Measurements from ENCODE around the gene FSTL3.
A peak's percentile ranks its signal among the peaks of the same experiment; 100 is the strongest.

FSTL3 gene

DNA sequence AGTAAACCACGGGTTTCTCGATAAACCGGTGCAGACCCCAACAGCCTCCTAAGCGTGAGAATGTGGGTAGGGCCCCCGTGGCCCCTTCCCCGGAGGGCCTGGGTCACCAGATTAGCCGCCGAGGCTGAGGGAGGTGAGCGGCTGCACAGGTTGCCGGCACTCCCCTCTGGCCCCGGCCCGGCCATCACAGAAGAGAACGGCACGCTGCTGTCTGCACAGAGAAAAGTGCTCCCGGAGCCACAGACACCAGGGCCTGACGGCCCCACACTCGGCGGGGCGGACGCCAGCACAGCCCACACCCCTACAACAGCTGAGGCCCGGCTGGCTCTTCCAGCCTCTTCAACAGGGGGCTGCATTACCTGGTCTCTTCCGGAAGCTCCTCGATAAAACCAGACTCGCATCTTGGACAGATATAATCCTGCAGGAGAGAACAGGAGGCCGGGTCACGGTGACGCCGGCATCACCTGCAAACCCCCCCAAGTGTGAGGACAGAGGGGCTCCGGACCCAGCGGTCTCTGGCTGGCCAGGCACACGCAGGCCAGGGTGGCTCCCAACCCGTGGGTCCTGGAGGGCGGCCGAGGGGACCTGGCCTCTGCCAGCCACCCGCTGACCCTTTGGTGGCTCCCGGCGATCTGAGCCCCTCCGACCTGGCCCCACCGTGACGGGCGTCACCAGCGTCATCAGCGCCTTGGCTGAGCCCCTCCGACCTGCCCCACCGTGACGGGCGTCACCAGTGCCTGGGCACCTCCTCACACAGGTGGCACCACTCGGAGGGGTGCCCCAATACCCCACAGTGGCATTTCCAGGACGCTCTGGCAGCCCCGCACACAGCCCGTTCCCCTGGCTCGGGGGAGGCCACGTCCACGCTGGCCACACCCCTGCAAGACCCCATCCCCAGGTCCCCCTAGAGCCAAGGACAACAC is 23.5 kb upstream of the FSTL3 start:
- Histone ChIP-seq H3K4me1 (ENCODE audit: control insufficient read depth, insufficient read depth, low read length, poor library complexity, severe bottlenecking) (peaks cover 32% of the 10 kb centered on the region), H3K9me3 (ENCODE audit: control insufficient read depth, low read length) (no peaks in the 10 kb centered on the region), H3K27me3 (replicated peaks; ENCODE audit: control insufficient read depth, insufficient read depth, low read length, poor library complexity, severe bottlenecking) (no peaks in the 10 kb centered on the region), H3K4me3 (ENCODE audit: insufficient read depth, low read depth, low read length, poor library complexity, severe bottlenecking) (no peak overlapping the region), H3K27ac (ENCODE audit: insufficient read depth, low read length, poor library complexity, severe bottlenecking) (no peak overlapping the region), H3K36me3 (ENCODE audit: control insufficient read depth, insufficient read depth, low read length) (peaks cover 81% of the 10 kb centered on the region)
- DNase-seq: no peak

GRCh38 chr19:653425-653824 is 22.8 kb upstream of the FSTL3 start:
- H3K27ac ChIP-seq (ENCODE audit: insufficient read depth, low read length, poor library complexity, severe bottlenecking): no peak overlapping the region
- no peaks in the 10 kb centered on the region for H3K9me3 ChIP-seq (ENCODE audit: control insufficient read depth, low read length)
- DNase-seq: no peak
- H3K36me3 ChIP-seq (ENCODE audit: control insufficient read depth, insufficient read depth, low read length): peaks cover 82% of the 10 kb centered on the region
- H3K4me1 ChIP-seq (ENCODE audit: control insufficient read depth, insufficient read depth, low read length, poor library complexity, severe bottlenecking): peaks cover 39% of the 10 kb centered on the region
- no peak overlapping the region for H3K4me3 ChIP-seq (ENCODE audit: insufficient read depth, low read depth, low read length, poor library complexity, severe bottlenecking)
- H3K27me3 ChIP-seq (replicated peaks; ENCODE audit: control insufficient read depth, insufficient read depth, low read length, poor library complexity, severe bottlenecking): no peaks in the 10 kb centered on the region

DNA sequence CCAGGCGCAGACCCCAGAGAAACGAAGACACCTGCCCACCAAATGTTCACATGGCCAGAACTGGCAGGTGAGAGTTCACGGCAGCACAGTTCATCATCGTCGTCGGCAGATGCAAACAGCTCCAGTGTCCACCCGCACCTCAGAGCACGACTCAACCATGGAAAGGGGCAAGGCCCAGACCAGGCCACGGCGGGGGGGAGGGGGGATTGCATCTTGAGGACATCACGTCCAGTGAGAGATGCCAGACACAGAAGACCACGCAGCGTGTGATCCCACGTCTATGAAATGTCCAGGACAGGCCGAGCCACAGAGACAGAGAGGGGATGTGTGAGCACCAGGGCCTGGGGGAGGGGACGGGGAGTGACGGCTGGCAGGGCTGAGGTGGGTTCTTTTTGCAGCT is 20.5 kb upstream of the FSTL3 start:
- H3K27me3 ChIP-seq (replicated peaks; ENCODE audit: control insufficient read depth, insufficient read depth, low read length, poor library complexity, severe bottlenecking): no peaks in the 10 kb centered on the region
- peaks cover 58% of the 10 kb centered on the region for H3K4me1 ChIP-seq (ENCODE audit: control insufficient read depth, insufficient read depth, low read length, poor library complexity, severe bottlenecking)

GRCh38 chr19:656751-657559 is 19.2 kb upstream of the FSTL3 start:
- H3K4me3 ChIP-seq (ENCODE audit: insufficient read depth, low read depth, low read length, poor library complexity, severe bottlenecking): no peak overlapping the region
- DNase-seq: no peak
- peaks cover 53% of the 10 kb centered on the region for H3K36me3 ChIP-seq (ENCODE audit: control insufficient read depth, insufficient read depth, low read length)
- H3K27ac ChIP-seq (ENCODE audit: insufficient read depth, low read length, poor library complexity, severe bottlenecking): peak overlapping the region; percentile 94
- peaks cover 63% of the 10 kb centered on the region for H3K4me1 ChIP-seq (ENCODE audit: control insufficient read depth, insufficient read depth, low read length, poor library complexity, severe bottlenecking)
- H3K9me3 ChIP-seq (ENCODE audit: control insufficient read depth, low read length): no peaks in the 10 kb centered on the region
- no peaks in the 10 kb centered on the region for H3K27me3 ChIP-seq (replicated peaks; ENCODE audit: control insufficient read depth, insufficient read depth, low read length, poor library complexity, severe bottlenecking)

More for the DNA sequence above, 20.5 kb upstream of the FSTL3 start:
- H3K36me3 ChIP-seq (ENCODE audit: control insufficient read depth, insufficient read depth, low read length): peaks cover 65% of the 10 kb centered on the region
- no peaks in the 10 kb centered on the region for H3K9me3 ChIP-seq (ENCODE audit: control insufficient read depth, low read length)
- H3K27ac ChIP-seq (ENCODE audit: insufficient read depth, low read length, poor library complexity, severe bottlenecking): peak overlapping the region; percentile 18
- no peak overlapping the region for H3K4me3 ChIP-seq (ENCODE audit: insufficient read depth, low read depth, low read length, poor library complexity, severe bottlenecking)
- no peak for DNase-seq

GRCh38 chr19:657611-658010 is 18.6 kb upstream of the FSTL3 start:
- H3K4me1 ChIP-seq (ENCODE audit: control insufficient read depth, insufficient read depth, low read length, poor library complexity, severe bottlenecking): peaks cover 64% of the 10 kb centered on the region
- DNase-seq: no peak
- no peaks in the 10 kb centered on the region for H3K9me3 ChIP-seq (ENCODE audit: control insufficient read depth, low read length)
- H3K27me3 ChIP-seq (replicated peaks; ENCODE audit: control insufficient read depth, insufficient read depth, low read length, poor library complexity, severe bottlenecking): no peaks in the 10 kb centered on the region
- no peak overlapping the region for H3K4me3 ChIP-seq (ENCODE audit: insufficient read depth, low read depth, low read length, poor library complexity, severe bottlenecking)
- H3K27ac ChIP-seq (ENCODE audit: insufficient read depth, low read length, poor library complexity, severe bottlenecking): peak overlapping the region; percentile 94
- H3K36me3 ChIP-seq (ENCODE audit: control insufficient read depth, insufficient read depth, low read length): peaks cover 46% of the 10 kb centered on the region

GRCh38 chr19:658059-658839 is 17.9 kb upstream of the FSTL3 start:
- peaks cover 62% of the 10 kb centered on the region for H3K4me1 ChIP-seq (ENCODE audit: control insufficient read depth, insufficient read depth, low read length, poor library complexity, severe bottlenecking)
- H3K4me3 ChIP-seq (ENCODE audit: insufficient read depth, low read depth, low read length, poor library complexity, severe bottlenecking): no peak overlapping the region
- H3K27ac ChIP-seq (ENCODE audit: insufficient read depth, low read length, poor library complexity, severe bottlenecking): peak overlapping the region; percentile 94
- no peaks in the 10 kb centered on the region for H3K9me3 ChIP-seq (ENCODE audit: control insufficient read depth, low read length)
- peaks cover 40% of the 10 kb centered on the region for H3K36me3 ChIP-seq (ENCODE audit: control insufficient read depth, insufficient read depth, low read length)
- DNase-seq: no peak
- no peaks in the 10 kb centered on the region for H3K27me3 ChIP-seq (replicated peaks; ENCODE audit: control insufficient read depth, insufficient read depth, low read length, poor library complexity, severe bottlenecking)

GRCh38 chr19:658916-659839 is 17.0 kb upstream of the FSTL3 start:
- no peaks in the 10 kb centered on the region for H3K9me3 ChIP-seq (ENCODE audit: control insufficient read depth, low read length)
- peaks cover 61% of the 10 kb centered on the region for H3K4me1 ChIP-seq (ENCODE audit: control insufficient read depth, insufficient read depth, low read length, poor library complexity, severe bottlenecking)
- peak overlapping the region; percentile 94 for H3K27ac ChIP-seq (ENCODE audit: insufficient read depth, low read length, poor library complexity, severe bottlenecking)
- DNase-seq: peak; percentile 61 to 79 (median 75)
- H3K27me3 ChIP-seq (replicated peaks; ENCODE audit: control insufficient read depth, insufficient read depth, low read length, poor library complexity, severe bottlenecking): no peaks in the 10 kb centered on the region
- H3K36me3 ChIP-seq (ENCODE audit: control insufficient read depth, insufficient read depth, low read length): peaks cover 31% of the 10 kb centered on the region
- peak overlapping the region; percentile 17 for H3K4me3 ChIP-seq (ENCODE audit: insufficient read depth, low read depth, low read length, poor library complexity, severe bottlenecking)

GRCh38 chr19:660793-661426 is 15.3 kb upstream of the FSTL3 start:
- H3K4me3 ChIP-seq (ENCODE audit: insufficient read depth, low read depth, low read length, poor library complexity, severe bottlenecking): peak overlapping the region; percentile 91
- H3K27me3 ChIP-seq (replicated peaks; ENCODE audit: control insufficient read depth, insufficient read depth, low read length, poor library complexity, severe bottlenecking): no peaks in the 10 kb centered on the region
- DNase-seq: no peak
- H3K36me3 ChIP-seq (ENCODE audit: control insufficient read depth, insufficient read depth, low read length): peaks cover 18% of the 10 kb centered on the region
- H3K9me3 ChIP-seq (ENCODE audit: control insufficient read depth, low read length): no peaks in the 10 kb centered on the region
- peaks cover 56% of the 10 kb centered on the region for H3K4me1 ChIP-seq (ENCODE audit: control insufficient read depth, insufficient read depth, low read length, poor library complexity, severe bottlenecking)
- H3K27ac ChIP-seq (ENCODE audit: insufficient read depth, low read length, poor library complexity, severe bottlenecking): peak overlapping the region; percentile 94

Measured in effector memory CD4-positive, alpha-beta T cell (primary cell).